GM12892 (cell line): ENCODE results near the gene LECT2.

Experiments used
- POLR2A ChIP-seq: IDR thresholded peaks from 2 replicates; pipeline ENCODE4 v1.6.1; 2011; ENCODE audit warnings: low read depth, low read length, control low read depth
- POLR2AphosphoS5 ChIP-seq: IDR thresholded peaks from 2 replicates; pipeline ENCODE4 v1.6.1; 2011; ENCODE audit warnings: low read depth, low read length, control low read depth

DNA sequence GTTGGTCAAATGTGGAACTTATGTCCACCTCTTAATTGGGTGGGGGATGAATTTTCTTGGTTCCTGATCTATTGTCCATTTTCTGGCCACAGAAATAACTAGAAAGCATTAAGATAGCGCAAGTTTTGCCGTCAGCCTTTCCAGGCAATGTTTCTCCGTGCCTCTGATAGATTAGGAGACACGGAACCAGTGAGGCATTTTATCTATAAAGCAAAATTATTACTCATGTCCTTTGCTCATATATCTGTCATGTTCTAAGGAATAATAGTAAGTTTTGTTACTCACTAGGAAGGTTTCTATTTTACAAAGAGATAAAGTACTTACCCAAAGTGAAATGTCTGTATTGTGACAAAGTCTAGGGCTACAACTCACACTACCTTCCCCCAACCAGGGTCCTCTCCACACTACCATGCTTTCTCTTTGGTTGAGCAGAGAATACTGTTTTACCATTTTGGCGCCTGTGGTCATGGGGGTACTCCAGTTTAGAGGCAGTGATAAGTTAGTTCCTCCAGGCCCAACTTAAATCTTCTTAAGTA is 39.2 kb downstream of the LECT2 start:
- no peak for TF ChIP-seq POLR2A
- no peak for TF ChIP-seq POLR2AphosphoS5
